CD4-positive, alpha-beta T cell treated with Interferon alpha-2 for 1 hour (primary cell): ENCODE measurements around the gene PDE4D.

Experiments
- DNase-seq, 2 donors: peaks; one replicate each; pipeline ENCODE4 v3.0.0-alpha.2; 2020 to 2022

The PDE4D gene

GRCh38 chr5:59188419-59189225 lies 704.9 kb downstream of the PDE4D start:
- DNase-seq = peak; percentile 55 to 72

GRCh38 chr5:59187857-59188256 lies 705.7 kb downstream of the PDE4D start:
- DNase-seq = no peak

- no peak for DNase-seq
These were observed 706.9 kb downstream of the PDE4D start for GRCh38 chr5:59186623-59187022.

GRCh38 chr5:59185757-59186385 lies 707.7 kb downstream of the PDE4D start:
- DNase-seq = no peak

- DNase-seq = no peak
These were observed 708.8 kb downstream of the PDE4D start for GRCh38 chr5:59184769-59185168.

GRCh38 chr5:59182760-59183159 lies 710.8 kb downstream of the PDE4D start:
- no peak for DNase-seq

- no peak for DNase-seq
These were observed 713.0 kb downstream of the PDE4D start for GRCh38 chr5:59180515-59180914.

- no peak for DNase-seq
These were observed 713.8 kb downstream of the PDE4D start for GRCh38 chr5:59179704-59180103.

- no peak for DNase-seq
These were observed 715.0 kb downstream of the PDE4D start for GRCh38 chr5:59178482-59178881.

- DNase-seq = no peak
These were observed 715.5 kb downstream of the PDE4D start for GRCh38 chr5:59178071-59178470.

GRCh38 chr5:59177644-59178043 lies 715.9 kb downstream of the PDE4D start:
- DNase-seq = no peak

GRCh38 chr5:59174248-59174844 lies 719.2 kb downstream of the PDE4D start:
- peak; percentile 38 to 70 for DNase-seq

GRCh38 chr5:59173578-59173977 lies 719.9 kb downstream of the PDE4D start:
- DNase-seq = no peak

- no peak for DNase-seq
These were observed 722.4 kb downstream of the PDE4D start for GRCh38 chr5:59171131-59171530.

- no peak for DNase-seq
These were observed 723.8 kb downstream of the PDE4D start for GRCh38 chr5:59169768-59170150.

GRCh38 chr5:59169081-59169767 lies 724.3 kb downstream of the PDE4D start:
- DNase-seq = no peak

- no peak for DNase-seq
These were observed 725.5 kb downstream of the PDE4D start for GRCh38 chr5:59168067-59168466.

GRCh38 chr5:59164041-59164830 lies 729.3 kb downstream of the PDE4D start:
- no peak for DNase-seq

- peak in 1 of 2 donors; percentile 16 for DNase-seq
These were observed 732.1 kb downstream of the PDE4D start for GRCh38 chr5:59161221-59162105.

- DNase-seq = no peak
These were observed 734.7 kb downstream of the PDE4D start for GRCh38 chr5:59158637-59159391.

GRCh38 chr5:59158165-59158564 lies 735.4 kb downstream of the PDE4D start:
- no peak for DNase-seq
